Chondrocyte (in vitro differentiated cells): Measurements from ENCODE around the gene RABGAP1. TPM values are rescaled to one million over a fixed set of nuclear protein-coding genes. Genes with fewer than 3 reads are reported as not detected.

ENCODE experiments used
- DNase-seq: peaks from one replicate; pipeline ENCODE4 v3.0.0; 2021; ENCODE audit warnings: mixed read lengths, low spot score
- H3K27ac Mint-ChIP-seq: one replicate; pipeline ENCODE4 v1.8.0; 2021; ENCODE audit warnings: mild to moderate bottlenecking, moderate library complexity, mixed read lengths; ENCODE audit not compliant: unreplicated experiment
- H3K27me3 Mint-ChIP-seq: 2 replicates; pipeline ENCODE4 v1.8.0; 2021; ENCODE audit warnings: low read depth, mixed read lengths
- H3K36me3 Mint-ChIP-seq: 2 replicates; pipeline ENCODE4 v1.8.0; 2021; ENCODE audit warnings: low read depth, mixed read lengths
- H3K4me1 Mint-ChIP-seq: 2 replicates; pipeline ENCODE4 v1.8.0; 2021; ENCODE audit warnings: low read depth, mild to moderate bottlenecking, mixed read lengths
- H3K4me3 Mint-ChIP-seq: one replicate; pipeline ENCODE4 v1.8.0; 2021; ENCODE audit warnings: mild to moderate bottlenecking, moderate library complexity, mixed read lengths; ENCODE audit not compliant: unreplicated experiment
- H3K9me3 Mint-ChIP-seq: 2 replicates; pipeline ENCODE4 v1.8.0; 2021; ENCODE audit warnings: low read depth, mixed read lengths
- total RNA-seq: library from RNA; stranded (reverse); gene quantifications from 3 replicates; pipeline ENCODE4 v1.2.1, GENCODE V29; 2021
- TF ChIP-seq, protein P1 (sequence below): fragments of 200-600 bp; sonication (generic); IDR thresholded peaks from 2 replicates; pipeline ENCODE4 v1.5.0; 2021; ENCODE audit warnings: antibody characterized with exemption, mild to moderate bottlenecking, moderate library complexity

Gene RABGAP1
- total RNA-seq, 1 donor from 2014 or later = 91.8 TPM

- Mint-ChIP-seq H3K4me1 (peaks cover 10% of the 10 kb centered on the region), H3K9me3 (no peaks in the 10 kb centered on the region), H3K27ac (no peak overlapping the region), H3K27me3 (no peaks in the 10 kb centered on the region), H3K4me3 (no peak overlapping the region), H3K36me3 (peaks cover 12% of the 10 kb centered on the region)
- TF ChIP-seq, protein P1, sequence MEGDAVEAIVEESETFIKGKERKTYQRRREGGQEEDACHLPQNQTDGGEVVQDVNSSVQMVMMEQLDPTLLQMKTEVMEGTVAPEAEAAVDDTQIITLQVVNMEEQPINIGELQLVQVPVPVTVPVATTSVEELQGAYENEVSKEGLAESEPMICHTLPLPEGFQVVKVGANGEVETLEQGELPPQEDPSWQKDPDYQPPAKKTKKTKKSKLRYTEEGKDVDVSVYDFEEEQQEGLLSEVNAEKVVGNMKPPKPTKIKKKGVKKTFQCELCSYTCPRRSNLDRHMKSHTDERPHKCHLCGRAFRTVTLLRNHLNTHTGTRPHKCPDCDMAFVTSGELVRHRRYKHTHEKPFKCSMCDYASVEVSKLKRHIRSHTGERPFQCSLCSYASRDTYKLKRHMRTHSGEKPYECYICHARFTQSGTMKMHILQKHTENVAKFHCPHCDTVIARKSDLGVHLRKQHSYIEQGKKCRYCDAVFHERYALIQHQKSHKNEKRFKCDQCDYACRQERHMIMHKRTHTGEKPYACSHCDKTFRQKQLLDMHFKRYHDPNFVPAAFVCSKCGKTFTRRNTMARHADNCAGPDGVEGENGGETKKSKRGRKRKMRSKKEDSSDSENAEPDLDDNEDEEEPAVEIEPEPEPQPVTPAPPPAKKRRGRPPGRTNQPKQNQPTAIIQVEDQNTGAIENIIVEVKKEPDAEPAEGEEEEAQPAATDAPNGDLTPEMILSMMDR = no peak
- DNase-seq = no peak
Measured at GRCh38 chr9:122988141-122988540, 47.3 kb downstream of the RABGAP1 start.

- TF ChIP-seq, protein P1 = peak; percentile 38
- Mint-ChIP-seq H3K27ac (peak overlapping the region; percentile 0), H3K4me3 (no peak overlapping the region), H3K27me3 (no peaks in the 10 kb centered on the region), H3K9me3 (no peaks in the 10 kb centered on the region), H3K4me1 (peaks cover 11% of the 10 kb centered on the region), H3K36me3 (peaks cover 12% of the 10 kb centered on the region)
- DNase-seq = no peak
Measured at GRCh38 chr9:122988920-122989621, 48.3 kb downstream of the RABGAP1 start.

DNA sequence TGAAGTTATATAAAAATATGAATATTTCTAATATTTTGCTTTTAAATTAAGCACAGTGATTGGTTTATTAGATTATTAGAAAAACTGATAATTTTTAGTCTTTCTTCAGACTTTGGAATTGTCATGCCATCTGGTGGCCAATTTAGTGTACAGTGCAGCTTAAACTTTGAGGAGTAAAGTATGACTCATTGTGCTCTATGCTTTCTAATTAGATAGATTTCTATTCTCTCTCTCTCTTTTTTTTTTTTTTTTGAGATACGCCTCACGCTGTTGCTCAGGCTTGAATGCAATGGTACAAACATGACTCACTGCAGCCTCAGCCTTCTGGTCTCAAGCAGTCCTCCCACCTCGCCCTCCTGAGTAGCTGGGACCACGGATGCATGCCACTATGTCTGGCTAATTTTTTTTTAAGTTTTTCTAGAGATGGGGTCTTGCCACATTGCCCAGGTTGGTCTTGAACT, 50.6 kb downstream of the RABGAP1 start:
- H3K27ac Mint-ChIP-seq = peak overlapping the region; percentile 92
- no peaks in the 10 kb centered on the region for H3K9me3 Mint-ChIP-seq
- no peak for DNase-seq

GRCh38 chr9:122996586-122996985, 55.8 kb downstream of the RABGAP1 start:
- H3K4me3 Mint-ChIP-seq = no peak overlapping the region
- H3K27me3 Mint-ChIP-seq = no peaks in the 10 kb centered on the region
- DNase-seq = no peak
- H3K9me3 Mint-ChIP-seq = no peaks in the 10 kb centered on the region
- H3K4me1 Mint-ChIP-seq = peaks cover 27% of the 10 kb centered on the region
- peaks cover 18% of the 10 kb centered on the region for H3K36me3 Mint-ChIP-seq
- H3K27ac Mint-ChIP-seq = no peak overlapping the region
- TF ChIP-seq, protein P1 = no peak

More for the DNA sequence above, 50.6 kb downstream of the RABGAP1 start:
- no peaks in the 10 kb centered on the region for H3K27me3 Mint-ChIP-seq
- H3K4me3 Mint-ChIP-seq = no peak overlapping the region
- TF ChIP-seq, protein P1 = peak; percentile 96
- peaks cover 6% of the 10 kb centered on the region for H3K36me3 Mint-ChIP-seq
- H3K4me1 Mint-ChIP-seq = peaks cover 16% of the 10 kb centered on the region

DNA sequence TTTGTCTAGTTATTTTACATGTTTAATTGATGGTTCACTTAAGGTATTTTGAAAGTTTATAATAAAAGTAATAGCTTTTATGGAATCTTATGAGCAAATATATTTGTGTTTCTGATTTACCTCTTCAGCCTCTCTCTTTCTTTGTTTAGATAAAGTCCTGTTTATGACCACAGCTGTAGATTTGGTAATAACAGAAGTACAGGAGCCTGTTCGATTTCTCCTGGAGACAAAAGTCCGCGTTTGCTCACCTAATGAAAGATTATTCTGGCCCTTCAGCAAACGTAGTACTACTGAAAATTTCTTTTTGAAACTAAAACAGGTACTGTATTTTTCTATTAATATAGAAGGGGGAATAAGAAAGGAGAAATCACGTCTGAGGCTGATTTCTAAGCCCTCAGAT, 57.6 kb downstream of the RABGAP1 start:
- Mint-ChIP-seq H3K36me3 (peaks cover 19% of the 10 kb centered on the region), H3K9me3 (no peaks in the 10 kb centered on the region), H3K27me3 (no peaks in the 10 kb centered on the region), H3K4me3 (no peak overlapping the region), H3K27ac (no peak overlapping the region), H3K4me1 (peaks cover 41% of the 10 kb centered on the region)
- DNase-seq = no peak
- TF ChIP-seq, protein P1 = no peak
